ENCODE data around the gene KISS1R.

KISS1R gene

DNA sequence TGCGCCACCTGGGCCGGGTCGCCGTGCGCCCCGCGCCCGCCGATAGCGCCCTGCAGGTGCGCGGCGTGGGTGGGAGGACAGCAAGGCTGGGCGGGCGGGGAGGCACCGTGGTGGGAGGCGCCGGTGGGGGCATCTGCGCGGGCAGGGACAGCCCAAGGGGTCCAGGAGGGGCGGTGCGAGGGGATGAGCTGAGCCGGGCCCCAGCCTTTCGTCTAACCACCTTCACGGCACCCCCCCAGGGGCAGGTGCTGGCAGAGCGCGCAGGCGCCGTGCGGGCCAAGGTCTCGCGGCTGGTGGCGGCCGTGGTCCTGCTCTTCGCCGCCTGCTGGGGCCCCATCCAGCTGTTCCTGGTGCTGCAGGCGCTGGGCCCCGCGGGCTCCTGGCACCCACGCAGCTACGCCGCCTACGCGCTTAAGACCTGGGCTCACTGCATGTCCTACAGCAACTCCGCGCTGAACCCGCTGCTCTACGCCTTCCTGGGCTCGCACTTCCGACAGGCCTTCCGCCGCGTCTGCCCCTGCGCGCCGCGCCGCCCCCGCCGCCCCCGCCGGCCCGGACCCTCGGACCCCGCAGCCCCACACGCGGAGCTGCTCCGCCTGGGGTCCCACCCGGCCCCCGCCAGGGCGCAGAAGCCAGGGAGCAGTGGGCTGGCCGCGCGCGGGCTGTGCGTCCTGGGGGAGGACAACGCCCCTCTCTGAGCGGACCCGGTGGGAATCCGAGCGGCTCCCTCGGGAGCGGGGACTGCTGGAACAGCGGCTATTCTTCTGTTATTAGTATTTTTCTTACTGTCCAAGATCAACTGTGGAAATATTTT lies 3.1 kb downstream of the KISS1R start:
- DNase-seq (ENCODE audit: low read depth in 2 of 2), result peak in 1 of 2 donors; percentile 58

DNA sequence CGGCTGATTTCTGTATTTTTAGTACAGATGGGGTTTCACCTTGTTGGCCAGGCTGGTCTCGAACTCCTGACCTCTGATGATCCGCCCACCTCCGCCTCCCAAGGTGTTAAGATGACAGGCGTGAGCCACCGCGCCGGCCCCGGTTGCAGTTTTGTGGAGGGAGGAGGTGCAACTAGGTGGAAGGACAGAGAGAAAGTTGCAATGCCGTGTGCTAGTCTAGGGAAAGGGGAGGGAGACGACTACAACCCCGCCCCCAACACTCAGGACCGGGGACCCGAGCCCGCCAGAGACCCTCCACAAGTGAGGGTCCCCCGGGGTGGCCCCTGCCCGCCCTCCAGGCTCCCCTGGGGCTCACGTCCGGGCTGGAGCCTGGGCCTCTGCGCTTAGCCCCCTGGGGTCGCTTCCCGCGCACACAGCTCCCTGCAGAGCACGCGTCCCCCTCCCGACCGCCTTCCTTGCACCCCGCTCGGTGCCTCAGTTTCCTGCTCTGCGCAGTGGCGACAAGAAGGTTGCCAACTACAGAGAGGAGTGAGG lies 7.5 kb downstream of the KISS1R start:
- DNase-seq (ENCODE audit: low read depth in 2 of 2), result no peak

DNA sequence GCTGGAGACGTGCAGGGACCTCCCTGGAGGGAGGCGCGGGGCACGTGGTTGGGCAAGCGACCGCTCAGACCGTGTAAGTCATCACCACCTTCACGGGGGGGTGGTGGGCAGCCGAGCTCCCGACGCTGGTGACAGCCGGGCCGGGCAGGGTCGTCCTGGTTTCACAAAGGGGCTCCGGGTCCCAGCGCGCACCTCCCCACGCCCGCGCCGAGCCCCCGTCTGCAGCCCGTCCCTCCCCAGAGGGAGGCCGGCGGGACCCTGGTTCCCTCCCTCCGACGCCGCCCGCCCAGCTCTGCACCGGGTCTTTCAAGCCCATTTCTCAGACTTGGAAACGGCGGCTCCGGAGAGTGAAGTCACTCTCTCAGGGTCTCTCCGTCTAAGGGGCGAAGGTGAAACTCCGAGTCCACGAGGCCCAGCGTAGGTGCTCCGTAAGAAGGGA lies 8.0 kb downstream of the KISS1R start:
- DNase-seq (ENCODE audit: low read depth in 2 of 2), result no peak

- DNase-seq (ENCODE audit: low read depth in 2 of 2), result peak; percentile 64 to 66
These were observed 8.6 kb downstream of the KISS1R start, which contains the start of gene ARID3A for GRCh38 chr19:925526-926322. Gene ARID3A (plus strand): TSS chr19:926035. CDS start chr19:929529, 3,494 bp downstream.

DNA sequence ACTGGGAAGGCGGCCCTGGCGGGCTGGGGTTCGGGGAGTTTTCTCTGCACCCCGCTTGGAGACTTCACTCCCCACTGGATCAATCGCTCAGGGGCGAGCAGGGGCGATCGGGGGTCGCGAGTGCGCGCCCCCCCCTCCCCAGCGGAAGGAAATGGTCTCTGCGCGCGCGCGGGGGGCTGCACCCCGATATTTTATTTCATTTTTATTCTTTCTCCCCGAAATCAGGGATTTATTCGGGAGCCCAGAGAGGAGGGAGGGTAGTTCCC lies 9.1 kb downstream of the KISS1R start:
- DNase-seq (ENCODE audit: low read depth in 2 of 2), result no peak

DNA sequence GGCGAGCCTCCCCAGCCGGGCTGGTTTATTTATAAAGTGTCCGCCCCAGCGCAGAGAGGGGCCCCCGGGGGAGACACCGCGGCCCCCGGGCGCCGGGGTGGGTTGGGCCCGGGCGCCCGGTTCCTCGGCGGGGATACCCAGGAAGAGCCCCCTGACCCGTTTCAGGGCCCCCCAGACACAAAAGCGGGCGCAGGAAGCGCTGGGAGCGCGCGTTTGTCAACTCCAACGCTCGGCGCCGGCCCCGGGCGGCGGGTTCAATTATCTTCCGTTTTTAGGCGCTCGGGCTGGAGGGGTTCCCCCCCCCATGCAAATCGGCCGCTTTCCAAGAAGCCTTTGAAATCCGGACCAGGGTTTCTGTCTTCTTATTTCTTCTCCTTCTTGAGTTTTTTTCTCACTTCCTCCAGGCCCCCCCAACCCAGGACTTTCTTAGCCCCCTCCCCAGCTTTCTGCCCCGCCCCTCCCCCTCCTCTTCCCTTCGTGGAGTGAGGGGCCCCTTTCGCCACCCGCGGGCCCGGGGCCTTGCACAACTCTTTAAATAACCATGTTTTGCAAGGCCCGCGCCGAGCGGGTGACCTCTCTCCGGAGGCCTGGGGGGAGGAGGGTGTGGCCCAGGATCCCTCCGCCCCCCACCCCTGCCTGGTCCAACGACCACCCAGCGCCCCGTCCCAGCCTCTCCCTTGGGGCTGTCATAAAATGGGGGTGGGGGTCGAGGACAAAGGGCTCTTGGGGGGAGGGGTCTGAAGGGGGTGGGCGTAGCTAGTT lies 9.6 kb downstream of the KISS1R start:
- peak in 1 of 2 donors; percentile 44 for DNase-seq (ENCODE audit: low read depth in 2 of 2)

DNA sequence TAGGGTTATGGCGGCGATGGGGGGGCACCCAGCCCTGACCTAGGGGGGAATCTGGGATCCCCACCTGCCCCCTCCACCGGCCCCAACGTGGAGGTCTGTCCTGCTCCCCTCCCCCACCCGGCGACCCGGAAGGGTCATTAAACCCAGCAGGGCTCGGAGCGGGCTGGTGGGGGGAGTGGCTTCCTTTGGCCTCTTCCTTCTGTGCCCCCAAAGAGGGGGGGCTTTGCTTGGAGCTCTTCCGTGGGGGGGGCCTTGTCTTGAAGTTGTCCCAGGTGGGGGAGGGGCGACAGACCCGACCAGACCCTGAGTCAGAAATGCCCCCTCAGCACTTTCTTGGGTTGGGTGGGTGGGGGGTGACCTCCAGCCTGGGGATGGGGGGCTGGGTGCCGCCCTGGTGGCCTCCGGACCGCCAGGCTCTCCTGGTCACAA lies 10.2 kb downstream of the KISS1R start:
- no peak for DNase-seq (ENCODE audit: low read depth in 2 of 2)

- no peak for DNase-seq (ENCODE audit: low read depth in 2 of 2)
These were observed 10.8 kb downstream of the KISS1R start for GRCh38 chr19:927780-928401.

GRCh38 chr19:928471-929202 lies 11.5 kb downstream of the KISS1R start:
- no peak for DNase-seq (ENCODE audit: low read depth in 2 of 2)

DNA sequence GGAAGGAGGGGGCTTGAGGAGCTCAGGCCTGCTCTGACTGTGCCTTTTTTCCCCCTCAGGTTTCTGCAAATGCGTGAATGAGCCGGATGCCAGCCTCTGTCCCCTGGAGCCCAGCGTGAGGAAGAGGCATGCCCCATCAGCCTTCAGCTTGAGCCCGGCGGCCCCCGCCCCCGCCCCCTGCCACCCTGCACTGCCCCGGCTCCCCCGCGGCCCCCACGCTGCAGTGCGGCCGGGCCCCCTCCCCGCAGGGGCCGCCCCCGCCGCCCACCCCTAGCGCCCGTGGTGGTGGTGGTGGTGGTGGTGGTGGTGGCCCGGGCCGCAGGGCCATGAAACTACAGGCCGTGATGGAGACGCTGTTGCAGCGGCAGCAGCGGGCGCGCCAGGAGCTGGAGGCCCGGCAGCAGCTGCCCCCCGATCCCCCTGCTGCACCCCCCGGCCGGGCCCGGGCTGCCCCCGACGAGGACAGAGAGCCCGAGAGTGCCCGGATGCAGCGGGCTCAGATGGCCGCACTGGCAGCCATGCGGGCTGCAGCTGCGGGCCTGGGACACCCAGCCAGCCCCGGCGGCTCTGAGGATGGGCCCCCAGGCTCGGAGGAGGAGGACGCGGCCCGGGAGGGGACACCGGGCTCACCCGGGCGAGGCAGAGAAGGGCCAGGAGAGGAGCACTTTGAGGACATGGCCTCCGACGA lies 12.2 kb downstream of the KISS1R start:
- no peak for DNase-seq (ENCODE audit: low read depth in 2 of 2)

- DNase-seq (ENCODE audit: low read depth in 2 of 2), result no peak
These were observed 12.7 kb downstream of the KISS1R start for GRCh38 chr19:929891-930258.

- DNase-seq (ENCODE audit: low read depth in 2 of 2), result no peak
These were observed 14.9 kb downstream of the KISS1R start for GRCh38 chr19:931860-932647.

GRCh38 chr19:932648-933552 lies 15.8 kb downstream of the KISS1R start:
- DNase-seq (ENCODE audit: low read depth in 2 of 2), result no peak

- no peak for DNase-seq (ENCODE audit: low read depth in 2 of 2)
These were observed 16.4 kb downstream of the KISS1R start for GRCh38 chr19:933553-933882.

DNA sequence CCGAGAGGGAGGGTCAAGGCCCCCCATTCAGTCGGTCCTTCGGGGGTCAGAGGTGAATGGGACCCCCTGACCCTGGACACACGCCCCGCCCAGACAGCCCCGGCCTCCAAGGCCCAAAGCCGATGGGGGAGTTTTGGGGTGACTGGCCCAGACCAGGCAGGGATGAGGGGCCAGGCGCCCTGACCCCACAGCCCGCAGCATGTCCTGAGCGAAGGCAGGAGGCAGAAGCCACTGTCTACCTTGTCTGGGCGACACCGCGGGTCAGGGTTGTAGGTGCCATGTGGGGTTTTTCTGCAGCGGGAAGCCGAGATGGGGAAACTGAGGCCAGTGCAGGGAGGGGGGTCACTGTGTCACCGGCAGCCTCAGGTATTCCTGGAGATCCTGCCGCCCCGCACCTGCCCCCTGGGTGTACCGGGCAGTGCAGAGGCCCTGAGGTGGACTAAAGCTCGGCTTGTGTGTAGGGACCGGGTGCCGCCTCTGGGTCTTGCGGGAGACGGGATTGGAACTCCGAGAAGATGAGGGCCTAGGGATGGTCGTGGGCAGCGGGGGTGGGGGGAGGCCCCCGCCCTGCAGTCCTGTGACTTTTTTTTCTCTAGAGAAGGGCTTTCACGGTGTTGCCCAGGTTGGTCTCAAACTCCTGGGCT lies 17.2 kb downstream of the KISS1R start:
- DNase-seq (ENCODE audit: low read depth in 2 of 2), result no peak

- DNase-seq (ENCODE audit: low read depth in 2 of 2), result no peak
These were observed 17.8 kb downstream of the KISS1R start for GRCh38 chr19:934865-935479.

DNA sequence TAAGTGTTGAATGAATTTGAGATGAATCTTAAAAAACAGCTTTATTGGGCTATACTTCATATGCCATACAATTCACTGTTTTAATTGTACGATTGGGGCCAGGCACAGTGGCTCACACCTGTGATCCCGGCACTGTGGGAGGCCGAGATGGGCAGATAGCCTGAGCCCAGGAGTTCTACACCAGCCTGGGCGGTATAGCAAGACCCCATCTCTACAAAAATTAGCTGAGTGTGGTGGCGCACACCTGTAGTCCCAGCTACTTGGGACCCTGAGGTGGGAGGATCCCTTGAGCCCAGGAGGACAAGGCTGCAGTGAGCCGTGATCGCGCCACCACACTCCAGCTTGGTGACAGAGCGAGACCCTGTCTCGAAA lies 19.0 kb downstream of the KISS1R start:
- no peak for DNase-seq (ENCODE audit: low read depth in 2 of 2)

DNA sequence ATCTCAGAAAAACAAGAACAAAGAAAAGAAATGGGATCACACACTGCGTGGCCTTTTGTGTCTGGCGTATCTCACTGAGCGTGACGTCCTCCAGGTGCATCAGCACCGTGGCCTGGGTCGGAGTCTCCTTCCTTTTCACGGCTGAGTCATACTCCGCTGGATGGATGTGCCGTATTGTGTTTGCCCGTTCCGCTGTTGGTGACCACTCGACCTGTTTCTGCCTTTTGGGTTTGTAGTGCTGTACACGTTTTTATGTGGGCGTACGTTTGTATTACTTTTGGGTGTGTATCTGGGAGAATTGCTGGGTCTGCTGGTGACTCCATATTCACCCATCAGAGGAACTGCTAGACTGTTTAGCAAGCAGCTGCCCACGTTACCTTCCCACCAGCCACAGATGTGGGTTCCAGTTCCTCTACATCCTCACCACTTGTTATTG lies 20.1 kb downstream of the KISS1R start:
- DNase-seq (ENCODE audit: low read depth in 2 of 2), result no peak

Measured in activated CD4-positive, alpha-beta T cell treated with anti-CD3 and anti-CD28 coated beads for 24 hours (primary cell).